GM19193 (cell line): ENCODE results near the gene IFT43.

ENCODE experiments used
- POLR2A ChIP-seq: IDR thresholded peaks from 4 replicates; pipeline ENCODE4 v1.6.1; 2011; ENCODE audit not compliant: insufficient read depth, insufficient read length; ENCODE audit errors: extremely low read depth

Gene IFT43

GRCh38 chr14:76129851-76130576, 144.5 kb downstream of the IFT43 start:
- TF ChIP-seq POLR2A: no peak

GRCh38 chr14:76131071-76131965, 145.8 kb downstream of the IFT43 start:
- no peak for TF ChIP-seq POLR2A

GRCh38 chr14:76133103-76133502, 147.5 kb downstream of the IFT43 start:
- TF ChIP-seq POLR2A: no peak
